Activated T-cell treated with anti-CD3 and anti-CD28 coated beads, Interleukin-2, amount 50 U/mL, for 24 hours (primary cell): ENCODE results near the gene SCGB1C2.
A peak's percentile ranks its signal among the peaks of the same experiment; 100 is the strongest.

Experiments
- DNase-seq: peaks from one replicate; pipeline ENCODE4 v3.0.0-alpha.2; 2020
- H3K27ac Mint-ChIP-seq: 2 replicates; pipeline ENCODE4 v1.8.0; 2020; ENCODE audit warnings: mild to moderate bottlenecking, mixed read lengths
- H3K27me3 Mint-ChIP-seq: 2 replicates; pipeline ENCODE4 v1.8.0; 2020; ENCODE audit warnings: mixed read lengths
- H3K36me3 Mint-ChIP-seq: 2 replicates; pipeline ENCODE4 v1.8.0; 2020; ENCODE audit warnings: low read depth, mixed read lengths
- H3K4me1 Mint-ChIP-seq: 2 replicates; pipeline ENCODE4 v1.8.0; 2020; ENCODE audit warnings: low read depth, mixed read lengths
- H3K4me3 Mint-ChIP-seq: 2 replicates; pipeline ENCODE4 v1.8.0; 2020; ENCODE audit warnings: mild to moderate bottlenecking, moderate library complexity, mixed read lengths
- H3K9me3 Mint-ChIP-seq: 2 replicates; pipeline ENCODE4 v1.8.0; 2020; ENCODE audit warnings: mixed read lengths

SCGB1C2 gene

DNA sequence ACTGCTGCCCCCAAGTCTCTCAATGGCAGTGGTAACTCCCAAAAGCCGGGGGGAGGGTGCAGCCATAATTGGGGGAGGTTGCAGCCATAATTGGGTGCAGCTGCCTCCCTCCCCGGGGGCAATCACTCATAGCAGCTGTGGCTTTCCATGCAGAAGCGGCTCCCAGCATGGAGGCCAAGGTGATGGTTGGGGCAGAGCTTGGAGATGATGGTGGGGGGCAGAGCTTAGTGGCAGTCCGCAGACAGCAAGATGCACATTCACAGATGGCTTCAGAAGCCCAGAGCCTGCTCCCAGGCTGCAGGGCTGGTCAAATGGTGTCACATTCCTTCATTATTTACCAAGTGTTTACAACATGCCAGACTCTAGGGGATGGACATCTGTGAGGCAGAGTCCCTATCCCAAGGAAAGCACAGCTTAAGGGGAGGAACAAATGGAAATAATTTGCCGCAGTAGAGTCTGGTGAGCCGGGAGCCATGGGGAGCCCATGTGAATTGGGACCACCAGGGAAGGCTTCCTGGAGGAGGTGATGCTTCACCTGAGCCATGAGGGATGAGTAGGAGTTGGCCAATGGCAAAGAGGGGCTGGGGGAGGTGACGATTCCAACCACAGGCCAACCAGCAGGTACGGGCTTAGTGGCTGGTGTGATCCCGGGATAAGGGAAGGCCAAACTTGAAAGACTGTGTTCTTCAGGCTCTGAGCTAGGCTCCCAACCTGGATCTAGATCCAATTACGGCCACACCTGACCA is 36.0 kb downstream of the SCGB1C2 start:
- no peaks in the 10 kb centered on the region for H3K9me3 Mint-ChIP-seq
- H3K36me3 Mint-ChIP-seq: no peaks in the 10 kb centered on the region
- no peak for DNase-seq
- peaks cover 18% of the 10 kb centered on the region for H3K27me3 Mint-ChIP-seq
- no peak overlapping the region for H3K27ac Mint-ChIP-seq
- peaks cover 5% of the 10 kb centered on the region for H3K4me1 Mint-ChIP-seq
- no peak overlapping the region for H3K4me3 Mint-ChIP-seq

DNA sequence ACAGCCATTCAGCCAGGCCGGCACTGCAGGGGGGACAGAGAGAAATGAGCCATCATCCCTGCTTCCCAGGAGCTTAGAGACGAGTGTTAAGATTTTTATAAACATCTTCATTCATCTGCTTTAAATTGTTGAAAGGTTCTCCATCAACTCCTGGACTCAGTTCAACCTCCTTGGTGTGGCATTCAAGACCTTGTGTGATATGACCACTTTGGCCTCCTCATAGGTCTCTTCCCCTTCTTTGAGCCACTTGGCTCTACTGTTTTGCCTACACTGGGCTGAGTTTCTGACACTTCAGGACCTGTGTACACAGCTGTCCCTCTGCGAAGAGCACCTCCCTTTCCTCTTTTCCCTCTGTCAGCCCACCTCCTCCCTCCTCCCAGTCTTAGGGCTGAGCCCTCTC is 39.8 kb downstream of the SCGB1C2 start:
- H3K27me3 Mint-ChIP-seq: peaks cover 35% of the 10 kb centered on the region
- H3K27ac Mint-ChIP-seq: no peak overlapping the region
- H3K4me1 Mint-ChIP-seq: peaks cover 4% of the 10 kb centered on the region
- no peaks in the 10 kb centered on the region for H3K9me3 Mint-ChIP-seq
- DNase-seq: no peak
- H3K36me3 Mint-ChIP-seq: no peaks in the 10 kb centered on the region
- H3K4me3 Mint-ChIP-seq: no peak overlapping the region

DNA sequence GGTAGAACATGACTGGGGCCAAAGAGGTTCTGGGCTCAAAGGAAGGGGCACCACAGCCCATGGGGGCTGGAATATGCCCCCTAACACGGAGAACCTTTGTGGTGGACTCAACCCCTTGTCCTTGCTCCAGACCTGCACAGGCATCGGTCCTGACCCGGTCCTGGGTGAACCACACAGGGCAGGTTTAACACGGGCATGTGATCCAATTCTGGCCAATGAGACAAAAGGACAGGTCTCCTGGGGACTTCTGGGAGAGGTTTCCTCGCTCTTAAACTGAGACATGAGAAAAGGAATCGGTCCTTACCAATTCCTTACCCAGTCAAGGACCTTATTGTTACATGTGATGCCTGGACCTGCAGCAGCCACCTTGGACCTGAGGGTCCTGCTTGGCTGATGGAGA is 40.4 kb downstream of the SCGB1C2 start:
- no peaks in the 10 kb centered on the region for H3K9me3 Mint-ChIP-seq
- H3K4me1 Mint-ChIP-seq: peaks cover 5% of the 10 kb centered on the region
- H3K27ac Mint-ChIP-seq: no peak overlapping the region
- H3K36me3 Mint-ChIP-seq: no peaks in the 10 kb centered on the region
- H3K4me3 Mint-ChIP-seq: no peak overlapping the region
- no peak for DNase-seq
- peaks cover 41% of the 10 kb centered on the region for H3K27me3 Mint-ChIP-seq

DNA sequence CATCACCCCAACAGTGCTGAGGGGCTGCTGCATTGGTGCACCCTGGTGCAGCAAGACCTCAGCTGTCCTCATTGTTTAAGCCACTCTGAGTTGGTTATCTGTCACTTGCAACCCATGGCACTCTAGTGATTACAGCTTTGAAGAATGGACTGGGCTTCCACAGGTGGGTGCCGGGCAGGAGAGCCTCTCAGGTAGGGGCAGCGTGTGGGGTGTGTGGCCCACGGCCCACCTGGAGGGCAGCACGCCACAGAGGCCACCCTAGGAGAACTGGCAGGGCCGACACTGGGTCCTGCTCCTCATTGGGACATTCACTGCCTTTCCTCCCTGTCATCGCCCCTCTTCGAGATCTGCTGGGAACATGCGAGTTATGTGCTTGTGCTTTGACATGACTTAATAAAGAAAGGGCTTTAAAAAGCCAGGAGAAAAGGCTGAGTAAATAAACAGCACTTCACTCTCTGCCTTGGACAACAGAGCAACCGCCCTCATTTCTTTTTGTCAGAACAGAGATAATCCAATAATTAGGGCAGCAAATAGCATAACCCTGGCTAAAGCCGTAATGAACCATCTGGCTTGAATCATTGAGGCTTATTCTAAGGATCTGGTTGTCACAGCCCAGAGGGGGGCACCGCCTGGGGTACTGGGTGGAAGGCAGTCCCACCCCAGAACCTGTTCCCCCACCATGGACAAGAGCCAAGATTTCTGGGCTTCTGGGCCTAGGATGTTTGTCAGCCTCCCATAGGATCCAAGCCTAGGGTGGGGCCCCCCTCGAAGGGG is 41.1 kb downstream of the SCGB1C2 start:
- H3K4me1 Mint-ChIP-seq: peaks cover 5% of the 10 kb centered on the region
- no peaks in the 10 kb centered on the region for H3K9me3 Mint-ChIP-seq
- peaks cover 48% of the 10 kb centered on the region for H3K27me3 Mint-ChIP-seq
- DNase-seq: no peak
- no peak overlapping the region for H3K27ac Mint-ChIP-seq
- no peaks in the 10 kb centered on the region for H3K36me3 Mint-ChIP-seq
- no peak overlapping the region for H3K4me3 Mint-ChIP-seq

DNA sequence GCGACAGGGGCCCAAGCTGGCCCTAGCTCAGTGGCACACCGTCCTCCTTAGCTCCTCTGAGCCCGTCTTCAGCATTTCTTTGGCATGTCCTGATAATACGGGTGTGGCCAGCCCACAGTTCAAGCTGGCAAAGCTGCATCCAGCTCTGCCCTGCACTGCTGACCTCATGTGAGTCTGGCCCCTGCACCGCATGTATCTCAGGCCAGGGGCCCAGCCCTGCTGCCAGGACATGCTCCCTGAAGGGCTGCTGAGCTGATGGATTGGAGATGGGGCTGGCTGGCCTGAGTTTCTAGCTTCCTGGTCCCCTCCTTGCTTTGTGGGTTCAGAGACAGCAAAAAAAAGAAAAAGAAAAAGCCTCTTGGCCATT is 41.7 kb downstream of the SCGB1C2 start:
- Mint-ChIP-seq H3K27me3 (peaks cover 54% of the 10 kb centered on the region), H3K36me3 (no peaks in the 10 kb centered on the region), H3K4me3 (no peak overlapping the region), H3K27ac (no peak overlapping the region), H3K9me3 (no peaks in the 10 kb centered on the region), H3K4me1 (peaks cover 5% of the 10 kb centered on the region)
- no peak for DNase-seq

DNA sequence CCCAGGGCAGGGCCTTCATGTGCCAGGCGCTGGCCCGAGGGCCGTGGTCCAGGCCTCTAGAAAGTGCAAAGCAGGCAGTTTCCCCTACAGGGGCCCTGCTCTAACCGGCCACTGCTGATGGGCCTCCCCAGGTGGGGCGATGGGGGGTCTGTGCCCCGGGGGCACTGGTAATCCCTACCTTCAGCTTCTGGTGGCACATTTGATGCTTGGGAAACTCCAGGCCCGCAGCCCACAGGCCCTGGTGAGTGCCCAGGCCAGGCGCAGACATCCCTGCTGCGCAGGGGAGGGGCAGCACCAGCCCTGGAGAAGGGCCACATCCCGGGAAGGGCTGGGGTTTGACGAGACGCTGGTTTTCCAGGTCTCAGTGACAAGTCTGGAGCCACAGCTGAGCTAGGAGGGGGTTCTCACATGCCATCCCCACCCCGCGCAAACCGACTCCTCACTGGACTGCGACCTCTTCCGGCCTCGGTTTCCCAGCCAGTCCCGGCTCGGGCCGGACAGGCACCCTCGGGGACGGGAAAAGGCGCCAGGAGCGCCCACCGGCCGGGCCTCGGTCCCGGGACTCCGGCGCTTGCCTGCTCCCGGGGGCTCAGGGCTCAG is 42.5 kb downstream of the SCGB1C2 start:
- DNase-seq: no peak
- Mint-ChIP-seq H3K27ac (no peak overlapping the region), H3K4me3 (no peak overlapping the region), H3K9me3 (no peaks in the 10 kb centered on the region), H3K27me3 (peaks cover 62% of the 10 kb centered on the region), H3K36me3 (no peaks in the 10 kb centered on the region), H3K4me1 (peaks cover 5% of the 10 kb centered on the region)

DNA sequence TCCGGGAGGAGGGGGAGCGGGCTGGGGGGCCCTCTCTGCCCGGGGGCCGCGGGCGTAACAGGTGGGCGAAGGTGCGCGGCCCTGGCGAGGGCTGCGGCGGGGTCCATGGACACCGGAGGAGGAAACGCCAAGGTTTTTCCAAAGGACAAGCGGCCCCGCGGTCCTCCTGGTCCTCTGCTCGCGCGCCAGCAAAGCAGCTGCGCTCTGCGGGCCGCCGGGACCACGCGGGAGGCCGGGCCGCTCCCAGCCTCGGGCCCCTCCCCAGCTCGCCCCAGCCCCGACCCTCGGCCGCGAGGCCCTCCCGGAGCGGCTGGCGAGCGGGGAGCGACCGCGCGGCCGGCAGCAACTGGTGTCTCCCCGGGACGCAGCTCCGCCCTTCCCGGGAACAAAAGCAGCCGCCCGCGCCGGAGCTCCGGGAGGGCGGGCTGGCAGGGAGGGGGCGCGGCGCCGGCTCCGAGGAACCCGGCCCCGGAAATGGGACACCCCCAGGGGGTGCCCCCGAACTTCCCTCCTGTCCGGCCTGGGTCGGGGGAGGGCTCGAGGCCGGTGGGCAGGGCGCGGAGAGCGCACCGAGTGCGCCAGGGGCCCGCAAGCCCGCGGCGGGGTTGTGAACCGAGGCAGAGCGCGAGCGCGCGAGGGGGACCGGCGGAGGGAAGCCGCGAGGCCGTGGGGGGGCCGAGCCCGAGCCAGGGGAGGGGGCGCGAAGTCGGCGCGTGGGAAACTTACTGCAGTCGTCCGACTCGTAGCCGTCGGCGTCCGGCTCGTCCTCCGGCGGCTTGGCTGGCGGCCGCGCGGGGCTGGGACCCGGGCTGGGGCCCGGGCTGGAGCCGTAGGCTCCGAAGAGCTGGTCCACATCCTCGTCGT is 43.2 kb downstream of the SCGB1C2 start:
- H3K4me1 Mint-ChIP-seq: peaks cover 9% of the 10 kb centered on the region
- no peak for DNase-seq
- H3K9me3 Mint-ChIP-seq: no peaks in the 10 kb centered on the region
- peaks cover 63% of the 10 kb centered on the region for H3K27me3 Mint-ChIP-seq
- no peaks in the 10 kb centered on the region for H3K36me3 Mint-ChIP-seq
- no peak overlapping the region for H3K27ac Mint-ChIP-seq
- no peak overlapping the region for H3K4me3 Mint-ChIP-seq

DNA sequence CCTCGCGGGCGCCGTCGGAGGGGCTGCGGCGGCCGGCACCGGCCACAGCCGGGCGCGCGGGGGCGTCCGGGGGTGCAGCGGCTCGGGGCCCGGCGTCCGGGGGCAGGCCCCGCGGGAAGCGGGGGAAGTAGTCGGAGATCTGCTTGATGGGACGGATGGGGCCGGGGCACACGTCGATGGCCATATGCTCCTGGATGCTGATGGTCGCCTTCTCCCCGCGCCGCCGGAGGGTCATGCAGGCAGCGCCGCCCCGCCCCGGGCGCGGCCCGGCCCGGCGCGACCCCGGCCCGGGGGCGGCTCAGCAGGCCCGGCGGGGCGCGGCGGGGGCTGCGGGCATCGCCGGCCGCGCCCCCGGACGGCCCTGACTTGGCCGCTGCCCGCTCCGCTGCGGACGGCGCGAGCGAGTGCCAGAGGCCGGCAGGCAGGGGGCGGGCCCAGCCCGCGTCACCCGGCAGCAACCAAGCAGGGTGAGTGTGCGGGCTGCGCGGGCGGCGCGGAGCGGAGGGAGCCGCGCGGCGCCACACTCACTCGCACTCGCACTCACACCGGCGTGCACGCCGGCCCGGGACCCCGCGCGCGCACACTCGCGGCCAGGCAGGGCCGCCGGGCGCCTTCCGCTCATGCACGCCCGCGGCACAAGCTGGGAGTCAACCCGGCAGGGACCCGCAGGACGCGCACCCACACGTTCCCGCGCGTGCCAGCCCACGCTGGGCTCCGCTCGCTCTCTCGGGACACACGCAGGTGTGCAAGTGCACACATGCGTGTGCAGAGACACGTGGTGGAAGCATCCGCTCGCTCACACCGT is 44.1 kb downstream of the SCGB1C2 start, which contains the start of gene DOC2B:
DOC2B (minus strand) TSS at position 406 of the 805 bp plus-strand sequence; CDS start at position 235, 171 bp downstream.
- Mint-ChIP-seq H3K4me1 (peaks cover 13% of the 10 kb centered on the region), H3K4me3 (no peak within 1 kb of the TSS), H3K9me3 (no peaks in the 10 kb centered on the region), H3K27me3 (peaks cover 63% of the 10 kb centered on the region), H3K27ac (no peak within 1 kb of the TSS), H3K36me3 (no peaks in the 10 kb centered on the region)
- DNase-seq: no peak

DNA sequence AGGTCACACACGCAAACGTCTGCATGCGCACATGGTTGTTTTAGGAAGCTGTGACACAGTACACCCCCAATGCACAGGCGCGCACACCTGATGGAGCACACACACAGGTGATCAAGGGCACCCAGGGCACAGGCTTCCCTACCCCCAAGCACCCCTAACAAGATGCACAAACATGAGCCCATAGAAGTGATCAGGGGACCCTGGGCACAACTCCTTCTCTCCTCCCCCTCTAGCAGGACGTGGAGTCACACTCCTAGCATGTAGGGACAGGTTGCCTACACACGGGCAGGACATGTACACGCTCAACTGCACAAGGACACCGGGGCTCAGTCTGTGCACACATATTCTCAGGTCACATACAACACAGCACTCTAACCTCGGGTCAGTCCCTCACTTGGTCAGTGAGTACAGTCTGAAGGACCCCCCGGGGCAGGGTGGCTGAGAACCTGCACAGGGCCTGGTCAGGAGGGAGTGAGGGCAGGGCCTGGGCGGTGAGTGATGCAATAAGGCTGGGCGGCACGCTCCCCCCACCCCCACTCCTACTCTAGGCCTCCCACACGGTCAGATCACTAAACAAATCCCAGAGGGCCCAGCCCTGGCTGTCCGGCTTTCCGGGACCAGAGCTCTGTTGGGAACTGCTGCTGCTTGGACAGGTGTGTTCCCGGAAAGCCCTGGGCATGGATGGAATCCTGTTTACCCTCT is 44.8 kb downstream of the SCGB1C2 start:
- peaks cover 62% of the 10 kb centered on the region for H3K27me3 Mint-ChIP-seq

DNA sequence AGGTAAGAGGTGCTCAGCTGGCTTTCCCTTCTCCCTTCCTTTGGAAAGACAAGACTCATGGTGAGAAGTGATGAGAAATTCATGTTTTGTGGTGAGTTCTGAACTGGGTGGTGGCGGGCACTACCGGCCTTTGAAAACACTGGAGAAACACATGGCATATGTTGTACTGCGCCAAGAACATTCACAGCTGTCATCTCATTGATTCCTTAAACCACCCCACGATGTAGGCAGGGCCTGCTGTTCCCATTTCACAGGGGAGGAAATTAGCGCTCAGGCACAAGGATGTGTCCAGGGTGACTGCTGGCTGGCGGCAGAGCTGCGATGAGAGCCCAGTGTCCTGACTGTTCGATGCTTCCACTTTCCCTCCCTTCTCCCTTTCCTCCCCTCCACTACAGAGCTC is 45.7 kb downstream of the SCGB1C2 start:
- Mint-ChIP-seq H3K4me1 (peaks cover 13% of the 10 kb centered on the region), H3K36me3 (no peaks in the 10 kb centered on the region), H3K27ac (no peak overlapping the region), H3K27me3 (peaks cover 53% of the 10 kb centered on the region), H3K4me3 (no peak overlapping the region), H3K9me3 (no peaks in the 10 kb centered on the region)
- DNase-seq: no peak

More for the DNA sequence above, 44.8 kb downstream of the SCGB1C2 start:
- Mint-ChIP-seq H3K9me3 (no peaks in the 10 kb centered on the region), H3K27ac (no peak overlapping the region), H3K4me3 (no peak overlapping the region), H3K4me1 (peaks cover 13% of the 10 kb centered on the region), H3K36me3 (no peaks in the 10 kb centered on the region)
- no peak for DNase-seq

DNA sequence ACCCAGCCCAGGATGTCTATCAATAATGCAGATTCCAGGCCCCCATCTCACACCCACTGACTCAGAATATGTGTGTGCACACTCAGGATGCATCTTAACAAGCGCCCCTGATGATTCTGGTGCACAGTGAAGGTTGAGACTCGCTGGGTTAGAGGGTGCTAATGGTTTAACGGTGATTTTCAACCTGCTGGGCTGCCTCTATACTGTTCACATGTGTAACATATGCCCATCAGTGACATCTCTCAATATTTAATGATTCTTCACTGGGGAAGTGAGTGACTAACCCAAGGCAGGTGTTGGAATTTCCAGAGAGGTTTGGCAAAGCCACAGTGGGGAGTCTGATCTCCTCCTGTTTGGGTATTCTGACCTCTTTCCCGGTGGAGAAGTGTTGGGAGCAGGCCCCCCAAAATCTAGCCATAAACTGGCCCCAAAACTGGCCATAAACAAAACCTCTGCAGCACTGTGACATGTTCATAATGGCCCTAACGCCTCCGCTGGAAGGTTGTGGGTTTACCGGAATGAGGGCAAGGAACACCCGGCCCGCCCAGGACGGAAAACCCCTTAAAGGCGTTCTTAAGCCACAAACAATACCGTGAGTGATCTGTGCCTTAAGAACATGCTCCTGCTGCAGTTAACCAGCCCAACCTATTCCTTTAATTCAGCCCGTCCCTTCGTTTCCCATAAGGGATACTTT is 48.2 kb downstream of the SCGB1C2 start:
- H3K27ac Mint-ChIP-seq: peak overlapping the region; percentile 47
- DNase-seq: peak; percentile 43
- no peaks in the 10 kb centered on the region for H3K9me3 Mint-ChIP-seq
- peak overlapping the region; percentile 6 for H3K4me3 Mint-ChIP-seq
- no peaks in the 10 kb centered on the region for H3K36me3 Mint-ChIP-seq
- H3K4me1 Mint-ChIP-seq: peaks cover 16% of the 10 kb centered on the region
- H3K27me3 Mint-ChIP-seq: peaks cover 33% of the 10 kb centered on the region

DNA sequence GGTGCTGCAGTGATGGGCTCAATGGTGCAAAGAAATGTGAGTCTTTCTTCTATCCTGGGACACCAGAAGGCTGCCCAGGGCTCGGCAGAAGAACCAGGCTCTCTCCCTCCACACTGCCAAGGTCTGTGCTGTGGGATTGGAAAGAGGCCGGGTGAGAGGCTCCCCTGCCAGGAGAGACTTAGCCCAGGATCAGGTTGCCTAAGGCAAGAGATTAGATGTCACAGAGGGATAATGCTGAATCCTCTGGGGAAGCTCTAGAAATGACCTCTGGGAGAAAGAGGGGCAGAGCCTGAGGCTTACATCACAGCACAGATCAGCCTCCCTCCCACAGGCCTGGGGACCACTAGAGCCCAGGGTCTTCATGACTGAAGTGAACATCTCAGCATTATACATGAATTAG is 49.8 kb downstream of the SCGB1C2 start:
- no peak overlapping the region for H3K27ac Mint-ChIP-seq
- H3K4me1 Mint-ChIP-seq: peaks cover 11% of the 10 kb centered on the region
- no peak for DNase-seq
- no peaks in the 10 kb centered on the region for H3K36me3 Mint-ChIP-seq
- no peaks in the 10 kb centered on the region for H3K9me3 Mint-ChIP-seq
- peaks cover 28% of the 10 kb centered on the region for H3K27me3 Mint-ChIP-seq
- no peak overlapping the region for H3K4me3 Mint-ChIP-seq
